Stimulated activated naive CD8-positive, alpha-beta T cell treated with anti-CD3 and anti-CD28 coated beads, Interleukin-15, amount 100 ng/mL, for 72 hours (primary cell): Measurements from ENCODE around the gene MOB3B.

ENCODE experiments used
- ATAC-seq: fragments of 150-1000 bp; cut with Tn5 transposase; 2 replicates; pipeline ENCODE4 v1.10.0; 2021; ENCODE audit warnings: mild to moderate bottlenecking, moderate library complexity
- DNase-seq, 2 donors: peaks; one replicate each; pipeline ENCODE4 v3.0.0; 2021 to 2022
- H3K27ac Mint-ChIP-seq, 2 donors: one replicate each; pipeline ENCODE4 v1.8.0; 2022; ENCODE audit warnings: mild to moderate bottlenecking in 2 of 2, mixed read lengths in 2 of 2, moderate library complexity in 2 of 2
- H3K27me3 Mint-ChIP-seq: one replicate; pipeline ENCODE4 v1.8.0; 2022; ENCODE audit warnings: mixed read lengths
- H3K4me1 Mint-ChIP-seq: one replicate; pipeline ENCODE4 v1.8.0; 2022; ENCODE audit warnings: mild to moderate bottlenecking, mixed read lengths
- H3K4me3 Mint-ChIP-seq, 2 donors: one replicate each; pipeline ENCODE4 v1.8.0; 2022; ENCODE audit warnings: mild to moderate bottlenecking in 2 of 2, mixed read lengths in 2 of 2, moderate library complexity in 1 of 2
- H3K9me3 Mint-ChIP-seq, 2 donors: one replicate each; pipeline ENCODE4 v1.8.0; 2022; ENCODE audit warnings: mixed read lengths in 2 of 2

The MOB3B gene

GRCh38 chr9:27355166-27355565 is 174.4 kb downstream of the MOB3B start:
- ATAC-seq (no peak), DNase-seq (no peak)
- Mint-ChIP-seq H3K27me3 (peaks cover 7% of the 10 kb centered on the region), H3K4me3 (no peak overlapping the region), H3K9me3 (no peaks in the 10 kb centered on the region), H3K27ac (no peak overlapping the region), H3K4me1 (peaks cover 36% of the 10 kb centered on the region)

GRCh38 chr9:27353474-27354229 is 176.0 kb downstream of the MOB3B start:
- ATAC-seq, result peak; percentile 90
- Mint-ChIP-seq H3K27ac (peak overlapping the region in 1 of 2 donors; percentile 71), H3K27me3 (peaks cover 7% of the 10 kb centered on the region), H3K4me3 (no peak overlapping the region), H3K4me1 (peaks cover 42% of the 10 kb centered on the region), H3K9me3 (no peaks in the 10 kb centered on the region)
- DNase-seq, result no peak

- H3K9me3 Mint-ChIP-seq, result no peaks in the 10 kb centered on the region
- H3K4me3 Mint-ChIP-seq, result no peak overlapping the region
- DNase-seq (peak in 1 of 2 donors; percentile 24), ATAC-seq (no peak)
- H3K27ac Mint-ChIP-seq, result no peak overlapping the region
- peaks cover 42% of the 10 kb centered on the region for H3K4me1 Mint-ChIP-seq
- H3K27me3 Mint-ChIP-seq, result peaks cover 7% of the 10 kb centered on the region
These were observed 176.5 kb downstream of the MOB3B start for GRCh38 chr9:27353166-27353473.

- ATAC-seq (peak; percentile 50), DNase-seq (peak in 1 of 2 donors; percentile 16)
- Mint-ChIP-seq H3K4me3 (no peak overlapping the region), H3K27me3 (peaks cover 7% of the 10 kb centered on the region), H3K4me1 (peaks cover 42% of the 10 kb centered on the region), H3K9me3 (no peaks in the 10 kb centered on the region), H3K27ac (no peak overlapping the region)
These were observed 177.0 kb downstream of the MOB3B start for GRCh38 chr9:27352457-27353165.

- DNase-seq (no peak), ATAC-seq (no peak)
- Mint-ChIP-seq H3K9me3 (no peaks in the 10 kb centered on the region), H3K4me3 (no peak overlapping the region), H3K27me3 (peaks cover 7% of the 10 kb centered on the region), H3K27ac (no peak overlapping the region), H3K4me1 (peaks cover 36% of the 10 kb centered on the region)
These were observed 178.2 kb downstream of the MOB3B start for GRCh38 chr9:27351438-27351837.

- peaks cover 34% of the 10 kb centered on the region for H3K4me1 Mint-ChIP-seq
- peaks cover 7% of the 10 kb centered on the region for H3K27me3 Mint-ChIP-seq
These were observed 179.1 kb downstream of the MOB3B start for GRCh38 chr9:27350382-27350976.

GRCh38 chr9:27349698-27350080 is 179.9 kb downstream of the MOB3B start:
- ATAC-seq (no peak), DNase-seq (no peak)
- Mint-ChIP-seq H3K27me3 (peaks cover 7% of the 10 kb centered on the region), H3K27ac (no peak overlapping the region), H3K4me3 (no peak overlapping the region), H3K9me3 (no peaks in the 10 kb centered on the region), H3K4me1 (peaks cover 34% of the 10 kb centered on the region)

More at GRCh38 chr9:27350382-27350976, 179.1 kb downstream of the MOB3B start:
- DNase-seq (no peak), ATAC-seq (no peak)
- H3K9me3 Mint-ChIP-seq, result no peaks in the 10 kb centered on the region
- H3K4me3 Mint-ChIP-seq, result no peak overlapping the region
- H3K27ac Mint-ChIP-seq, result peak overlapping the region in 1 of 2 donors; percentile 76

- Mint-ChIP-seq H3K9me3 (no peaks in the 10 kb centered on the region), H3K27ac (no peak overlapping the region), H3K4me3 (no peak overlapping the region), H3K4me1 (peaks cover 33% of the 10 kb centered on the region), H3K27me3 (peaks cover under 1% of the 10 kb centered on the region)
- DNase-seq (no peak), ATAC-seq (no peak)
These were observed 180.6 kb downstream of the MOB3B start for GRCh38 chr9:27348785-27349697.

- ATAC-seq, result no peak
- Mint-ChIP-seq H3K9me3 (no peaks in the 10 kb centered on the region), H3K4me3 (no peak overlapping the region), H3K4me1 (peaks cover 21% of the 10 kb centered on the region), H3K27me3 (no peaks in the 10 kb centered on the region), H3K27ac (no peak overlapping the region)
- no peak for DNase-seq
These were observed 181.7 kb downstream of the MOB3B start for GRCh38 chr9:27347889-27348288.

- H3K9me3 Mint-ChIP-seq, result no peaks in the 10 kb centered on the region
- no peak overlapping the region for H3K4me3 Mint-ChIP-seq
- no peaks in the 10 kb centered on the region for H3K27me3 Mint-ChIP-seq
- H3K27ac Mint-ChIP-seq, result no peak overlapping the region
- no peak for DNase-seq
- ATAC-seq, result no peak
- H3K4me1 Mint-ChIP-seq, result peaks cover 6% of the 10 kb centered on the region
These were observed 184.8 kb downstream of the MOB3B start for GRCh38 chr9:27344776-27345175.

- no peak for ATAC-seq
- Mint-ChIP-seq H3K9me3 (no peaks in the 10 kb centered on the region), H3K27ac (no peak overlapping the region), H3K4me1 (peaks cover 7% of the 10 kb centered on the region), H3K4me3 (no peak overlapping the region), H3K27me3 (no peaks in the 10 kb centered on the region)
- DNase-seq, result no peak
These were observed 187.9 kb downstream of the MOB3B start for GRCh38 chr9:27341545-27342294.

- no peaks in the 10 kb centered on the region for H3K27me3 Mint-ChIP-seq
- ATAC-seq, result no peak
- peaks cover 7% of the 10 kb centered on the region for H3K4me1 Mint-ChIP-seq
- H3K27ac Mint-ChIP-seq, result no peak overlapping the region
- no peak for DNase-seq
- H3K9me3 Mint-ChIP-seq, result no peaks in the 10 kb centered on the region
- H3K4me3 Mint-ChIP-seq, result no peak overlapping the region
These were observed 188.6 kb downstream of the MOB3B start for GRCh38 chr9:27340961-27341511.

GRCh38 chr9:27340285-27340674 is 189.3 kb downstream of the MOB3B start:
- H3K9me3 Mint-ChIP-seq, result no peaks in the 10 kb centered on the region
- DNase-seq (no peak), ATAC-seq (no peak)
- H3K27ac Mint-ChIP-seq, result no peak overlapping the region
- H3K4me1 Mint-ChIP-seq, result peaks cover 7% of the 10 kb centered on the region
- H3K27me3 Mint-ChIP-seq, result no peaks in the 10 kb centered on the region
- H3K4me3 Mint-ChIP-seq, result no peak overlapping the region

- no peak overlapping the region for H3K4me3 Mint-ChIP-seq
- H3K4me1 Mint-ChIP-seq, result peaks cover 7% of the 10 kb centered on the region
- no peak for ATAC-seq
- DNase-seq, result no peak
- H3K9me3 Mint-ChIP-seq, result no peaks in the 10 kb centered on the region
- no peak overlapping the region for H3K27ac Mint-ChIP-seq
- no peaks in the 10 kb centered on the region for H3K27me3 Mint-ChIP-seq
These were observed 189.8 kb downstream of the MOB3B start for GRCh38 chr9:27339661-27340284.
